H1 (cell line): ENCODE measurements around the gene MS4A6A. TPM values are rescaled to one million over a fixed set of nuclear protein-coding genes. Genes with fewer than 3 reads are reported as not detected.

ENCODE experiments used
- polyA plus RNA-seq, 7 experiments: library from polyadenylated mRNA; depleted of rRNA in 3 of 7; stranded (reverse) in 5 of 7; unstranded in 2 of 7; fragments of >200 nt in 5 of 7; fragments of 200-250 nt in 2 of 7; gene quantifications; 1 replicate in 5 of 7; 2 replicates in 1 of 7; 4 replicates in 1 of 7; pipeline versions ENCODE4 v1.2.1 to v1.2.3, GENCODE V29; 2011 to 2013; ENCODE audit warnings: missing spikeins in 2 of 7, mixed read lengths in 2 of 7
- total RNA-seq: library from RNA; stranded (reverse); fragmentation: NEBNext Ultra II Directional; extraction: Animal tissue kit (Norgen Biotek cat#: 25700); gene quantifications from 2 replicates; pipeline ENCODE4 v1.2.1, GENCODE V29; 2021
- TF ChIP-seq, protein P1 (sequence below), 3 experiments: IDR thresholded peaks; 1 replicate in 2 of 3; 2 replicates in 1 of 3; pipeline versions ENCODE4 v1.5.1 to v1.6.1; 2011; ENCODE audit warnings: low read length in 3 of 3, mild to moderate bottlenecking in 3 of 3, inconsistent platforms in 2 of 3, low read depth in 1 of 3, moderate library complexity in 1 of 3; ENCODE audit not compliant: insufficient read depth in 1 of 3; ENCODE audit errors: control extremely low read depth in 1 of 3

Gene MS4A6A
- total and polyA plus RNA-seq, 2 of the 8 experiments (the other 6 are each of a cell fraction or from before 2014, with no cell fraction given) = not detected

DNA sequence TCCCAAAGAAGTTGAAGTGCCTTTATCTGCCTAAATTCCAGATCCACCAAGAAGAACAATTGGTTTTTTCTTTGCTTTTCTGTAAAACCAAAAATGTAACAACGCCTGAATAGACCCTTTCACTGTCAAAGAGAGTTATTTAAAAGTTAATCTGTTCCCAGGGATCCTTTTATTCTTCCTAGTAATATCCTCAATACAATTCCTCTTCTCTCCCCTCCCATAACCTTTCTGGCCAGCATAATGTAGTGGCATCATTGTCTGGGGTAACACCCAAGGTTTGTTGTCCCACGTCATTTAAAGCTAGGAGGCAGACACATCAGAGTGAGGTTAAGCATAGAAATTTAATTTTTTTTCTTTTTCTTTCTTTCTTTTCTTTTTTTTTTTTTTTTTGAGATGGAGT, 54.5 kb downstream of the MS4A6A start (continued):
- TF ChIP-seq, protein P1, sequence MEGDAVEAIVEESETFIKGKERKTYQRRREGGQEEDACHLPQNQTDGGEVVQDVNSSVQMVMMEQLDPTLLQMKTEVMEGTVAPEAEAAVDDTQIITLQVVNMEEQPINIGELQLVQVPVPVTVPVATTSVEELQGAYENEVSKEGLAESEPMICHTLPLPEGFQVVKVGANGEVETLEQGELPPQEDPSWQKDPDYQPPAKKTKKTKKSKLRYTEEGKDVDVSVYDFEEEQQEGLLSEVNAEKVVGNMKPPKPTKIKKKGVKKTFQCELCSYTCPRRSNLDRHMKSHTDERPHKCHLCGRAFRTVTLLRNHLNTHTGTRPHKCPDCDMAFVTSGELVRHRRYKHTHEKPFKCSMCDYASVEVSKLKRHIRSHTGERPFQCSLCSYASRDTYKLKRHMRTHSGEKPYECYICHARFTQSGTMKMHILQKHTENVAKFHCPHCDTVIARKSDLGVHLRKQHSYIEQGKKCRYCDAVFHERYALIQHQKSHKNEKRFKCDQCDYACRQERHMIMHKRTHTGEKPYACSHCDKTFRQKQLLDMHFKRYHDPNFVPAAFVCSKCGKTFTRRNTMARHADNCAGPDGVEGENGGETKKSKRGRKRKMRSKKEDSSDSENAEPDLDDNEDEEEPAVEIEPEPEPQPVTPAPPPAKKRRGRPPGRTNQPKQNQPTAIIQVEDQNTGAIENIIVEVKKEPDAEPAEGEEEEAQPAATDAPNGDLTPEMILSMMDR (IDR thresholded peaks at IDR 0.05; ENCODE audit: control extremely low read depth in 1 of 3, insufficient read depth in 1 of 3, low read depth in 1 of 3, low read length in 3 of 3) = no peak
